ENCODE measurements around the gene SRRM2. TPM values are rescaled to one million over a fixed set of nuclear protein-coding genes. Genes with fewer than 3 reads are reported as not detected.

SRRM2 gene
- total and polyA plus RNA-seq, 9 donors: 103 to 610 (median 507) TPM

GRCh38 chr16:2787961-2788360 is 35.5 kb downstream of the SRRM2 start:
- peaks cover 72% of the 10 kb centered on the region for H3K27me3 ChIP-seq (ENCODE audit: control insufficient read depth, insufficient read depth, low read length)
- no peak overlapping the region for H3K4me3 ChIP-seq (ENCODE audit: low read length)
- no peaks in the 10 kb centered on the region for H3K36me3 ChIP-seq (ENCODE audit: control insufficient read depth, insufficient read depth, low read length)
- H3K9me3 ChIP-seq (replicated peaks; ENCODE audit: control insufficient read depth, low read depth, low read length): no peaks in the 10 kb centered on the region
- WGBS (ENCODE audit: insufficient coverage): 23% methylated on average over 7 of the region's 7 CpGs
- no peak for DNase-seq
- H3K4me1 ChIP-seq (ENCODE audit: control insufficient read depth, insufficient read depth, low read length): no peaks in the 10 kb centered on the region
- no peak overlapping the region for H3K27ac ChIP-seq (ENCODE audit: low read length)

- no CpG with 5 or more reads among the region's 5 CpGs for WGBS (ENCODE audit: insufficient coverage)
- Histone ChIP-seq H3K36me3 (ENCODE audit: control insufficient read depth, insufficient read depth, low read length) (no peaks in the 10 kb centered on the region), H3K27me3 (ENCODE audit: control insufficient read depth, insufficient read depth, low read length) (peaks cover 47% of the 10 kb centered on the region), H3K27ac (ENCODE audit: low read length) (no peak overlapping the region), H3K4me3 (ENCODE audit: low read length) (no peak overlapping the region), H3K9me3 (replicated peaks; ENCODE audit: control insufficient read depth, low read depth, low read length) (no peaks in the 10 kb centered on the region), H3K4me1 (ENCODE audit: control insufficient read depth, insufficient read depth, low read length) (no peaks in the 10 kb centered on the region)
- DNase-seq: no peak
These were observed 38.2 kb downstream of the SRRM2 start for GRCh38 chr16:2790631-2791030.

GRCh38 chr16:2791174-2791573 is 38.7 kb downstream of the SRRM2 start:
- 71% methylated on average over 5 of the region's 8 CpGs for WGBS (ENCODE audit: insufficient coverage)
- no peaks in the 10 kb centered on the region for H3K9me3 ChIP-seq (replicated peaks; ENCODE audit: control insufficient read depth, low read depth, low read length)
- DNase-seq: no peak
- no peaks in the 10 kb centered on the region for H3K36me3 ChIP-seq (ENCODE audit: control insufficient read depth, insufficient read depth, low read length)
- H3K27me3 ChIP-seq (ENCODE audit: control insufficient read depth, insufficient read depth, low read length): peaks cover 44% of the 10 kb centered on the region
- no peak overlapping the region for H3K27ac ChIP-seq (ENCODE audit: low read length)
- no peak overlapping the region for H3K4me3 ChIP-seq (ENCODE audit: low read length)
- H3K4me1 ChIP-seq (ENCODE audit: control insufficient read depth, insufficient read depth, low read length): no peaks in the 10 kb centered on the region

GRCh38 chr16:2792940-2793339 is 40.5 kb downstream of the SRRM2 start:
- WGBS (ENCODE audit: insufficient coverage): no CpG with 5 or more reads among the region's 10 CpGs
- Histone ChIP-seq H3K4me1 (ENCODE audit: control insufficient read depth, insufficient read depth, low read length) (no peaks in the 10 kb centered on the region), H3K9me3 (replicated peaks; ENCODE audit: control insufficient read depth, low read depth, low read length) (no peaks in the 10 kb centered on the region), H3K27me3 (ENCODE audit: control insufficient read depth, insufficient read depth, low read length) (peaks cover 33% of the 10 kb centered on the region), H3K4me3 (ENCODE audit: low read length) (no peak overlapping the region), H3K36me3 (ENCODE audit: control insufficient read depth, insufficient read depth, low read length) (no peaks in the 10 kb centered on the region), H3K27ac (ENCODE audit: low read length) (no peak overlapping the region)
- no peak for DNase-seq

- 40% methylated on average over 2 of the region's 7 CpGs for WGBS (ENCODE audit: insufficient coverage)
- no peaks in the 10 kb centered on the region for H3K4me1 ChIP-seq (ENCODE audit: control insufficient read depth, insufficient read depth, low read length)
- peaks cover 16% of the 10 kb centered on the region for H3K27me3 ChIP-seq (ENCODE audit: control insufficient read depth, insufficient read depth, low read length)
- no peak overlapping the region for H3K27ac ChIP-seq (ENCODE audit: low read length)
- H3K36me3 ChIP-seq (ENCODE audit: control insufficient read depth, insufficient read depth, low read length): no peaks in the 10 kb centered on the region
- H3K4me3 ChIP-seq (ENCODE audit: low read length): no peak overlapping the region
- no peak for DNase-seq
- H3K9me3 ChIP-seq (replicated peaks; ENCODE audit: control insufficient read depth, low read depth, low read length): no peaks in the 10 kb centered on the region
These were observed 43.1 kb downstream of the SRRM2 start for GRCh38 chr16:2795395-2796143.

DNA sequence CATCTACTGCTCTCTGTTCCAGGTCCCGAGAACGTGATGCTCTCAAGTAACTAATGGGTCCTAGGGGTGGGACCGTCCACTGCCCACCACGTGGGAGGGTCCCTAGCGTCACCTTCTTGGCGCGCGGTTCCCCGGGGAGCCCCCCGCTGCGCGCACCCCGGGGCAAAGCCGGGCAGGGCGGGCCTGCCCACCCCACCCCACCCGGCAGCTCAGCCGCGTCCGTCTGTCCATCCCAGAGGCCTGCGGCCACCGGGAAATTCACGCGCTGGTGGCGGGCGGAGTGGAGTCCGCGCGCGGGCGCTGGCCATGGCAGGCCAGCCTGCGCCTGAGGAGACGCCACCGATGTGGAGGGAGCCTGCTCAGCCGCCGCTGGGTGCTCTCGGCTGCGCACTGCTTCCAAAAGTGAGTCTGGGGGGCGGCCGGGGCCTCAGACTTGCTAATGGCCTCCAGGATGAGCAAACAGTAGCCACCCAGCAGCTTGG is 46.3 kb downstream of the SRRM2 start:
- Histone ChIP-seq H3K4me1 (ENCODE audit: control insufficient read depth, insufficient read depth, low read length) (no peaks in the 10 kb centered on the region), H3K27me3 (ENCODE audit: control insufficient read depth, insufficient read depth, low read length) (peaks cover 6% of the 10 kb centered on the region), H3K36me3 (ENCODE audit: control insufficient read depth, insufficient read depth, low read length) (no peaks in the 10 kb centered on the region), H3K4me3 (ENCODE audit: low read length) (no peak overlapping the region), H3K9me3 (replicated peaks; ENCODE audit: control insufficient read depth, low read depth, low read length) (peaks cover 1% of the 10 kb centered on the region), H3K27ac (ENCODE audit: low read length) (no peak overlapping the region)
- WGBS (ENCODE audit: insufficient coverage): 77% methylated on average over 39 of the region's 39 CpGs
- no peak for DNase-seq

- Histone ChIP-seq H3K4me3 (ENCODE audit: low read length) (no peak overlapping the region), H3K27me3 (ENCODE audit: control insufficient read depth, insufficient read depth, low read length) (peaks cover 6% of the 10 kb centered on the region), H3K4me1 (ENCODE audit: control insufficient read depth, insufficient read depth, low read length) (no peaks in the 10 kb centered on the region), H3K9me3 (replicated peaks; ENCODE audit: control insufficient read depth, low read depth, low read length) (peaks cover 7% of the 10 kb centered on the region), H3K36me3 (ENCODE audit: control insufficient read depth, insufficient read depth, low read length) (no peaks in the 10 kb centered on the region), H3K27ac (ENCODE audit: low read length) (no peak overlapping the region)
- no peak for DNase-seq
- WGBS (ENCODE audit: insufficient coverage): 67% methylated on average over 11 of the region's 21 CpGs
These were observed 46.9 kb downstream of the SRRM2 start for GRCh38 chr16:2799205-2799858.

DNA sequence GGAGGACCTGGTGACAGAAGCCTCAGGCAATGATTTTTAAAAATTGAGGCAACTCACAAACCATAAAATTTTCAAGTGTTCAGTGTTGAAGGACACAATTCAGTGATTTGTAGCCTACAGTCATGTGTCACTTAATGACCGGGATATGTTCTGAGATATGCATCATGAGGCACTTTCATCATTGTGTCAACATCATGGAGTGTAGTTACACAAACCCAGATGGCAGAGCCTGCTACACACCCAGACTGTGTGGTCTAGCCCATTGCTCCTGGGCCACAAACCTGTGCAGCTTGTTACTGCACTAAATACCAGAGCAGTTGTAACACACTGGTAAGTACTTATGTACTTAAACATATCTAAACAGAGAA is 47.4 kb downstream of the SRRM2 start:
- H3K27me3 ChIP-seq (ENCODE audit: control insufficient read depth, insufficient read depth, low read length): peaks cover 6% of the 10 kb centered on the region
- no peak for DNase-seq
- 20% methylated on average over 1 of the region's 1 CpG for WGBS (ENCODE audit: insufficient coverage)
- H3K9me3 ChIP-seq (replicated peaks; ENCODE audit: control insufficient read depth, low read depth, low read length): peaks cover 9% of the 10 kb centered on the region
- no peak overlapping the region for H3K27ac ChIP-seq (ENCODE audit: low read length)
- no peaks in the 10 kb centered on the region for H3K4me1 ChIP-seq (ENCODE audit: control insufficient read depth, insufficient read depth, low read length)
- no peaks in the 10 kb centered on the region for H3K36me3 ChIP-seq (ENCODE audit: control insufficient read depth, insufficient read depth, low read length)
- no peak overlapping the region for H3K4me3 ChIP-seq (ENCODE audit: low read length)

GRCh38 chr16:2803545-2804195 is 51.2 kb downstream of the SRRM2 start:
- Histone ChIP-seq H3K4me1 (ENCODE audit: control insufficient read depth, insufficient read depth, low read length) (no peaks in the 10 kb centered on the region), H3K9me3 (replicated peaks; ENCODE audit: control insufficient read depth, low read depth, low read length) (peaks cover 9% of the 10 kb centered on the region), H3K36me3 (ENCODE audit: control insufficient read depth, insufficient read depth, low read length) (no peaks in the 10 kb centered on the region), H3K27me3 (ENCODE audit: control insufficient read depth, insufficient read depth, low read length) (peaks cover 11% of the 10 kb centered on the region), H3K4me3 (ENCODE audit: low read length) (no peak overlapping the region), H3K27ac (ENCODE audit: low read length) (no peak overlapping the region)
- no peak for DNase-seq
- no CpG with 5 or more reads among the region's 3 CpGs for WGBS (ENCODE audit: insufficient coverage)

DNA sequence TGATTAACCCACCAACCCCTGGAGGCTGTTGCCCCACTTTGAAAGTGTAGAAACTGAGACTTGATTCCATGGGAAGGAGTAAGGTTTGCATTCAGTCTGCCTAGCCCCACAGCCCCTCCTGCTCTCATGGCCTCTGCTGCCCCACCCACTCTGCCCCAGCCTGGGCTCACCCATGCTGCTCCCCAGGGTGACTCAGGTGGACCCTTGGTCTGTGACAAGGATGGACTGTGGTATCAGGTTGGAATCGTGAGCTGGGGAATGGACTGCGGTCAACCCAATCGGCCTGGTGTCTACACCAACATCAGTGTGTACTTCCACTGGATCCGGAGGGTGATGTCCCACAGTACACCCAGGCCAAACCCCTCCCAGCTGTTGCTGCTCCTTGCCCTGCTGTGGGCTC is 52.3 kb downstream of the SRRM2 start:
- no peaks in the 10 kb centered on the region for H3K36me3 ChIP-seq (ENCODE audit: control insufficient read depth, insufficient read depth, low read length)
- WGBS (ENCODE audit: insufficient coverage): no CpG with 5 or more reads among the region's 4 CpGs
- DNase-seq: no peak
- H3K9me3 ChIP-seq (replicated peaks; ENCODE audit: control insufficient read depth, low read depth, low read length): peaks cover 9% of the 10 kb centered on the region
- no peak overlapping the region for H3K4me3 ChIP-seq (ENCODE audit: low read length)
- no peak overlapping the region for H3K27ac ChIP-seq (ENCODE audit: low read length)
- peaks cover 9% of the 10 kb centered on the region for H3K27me3 ChIP-seq (ENCODE audit: control insufficient read depth, insufficient read depth, low read length)
- no peaks in the 10 kb centered on the region for H3K4me1 ChIP-seq (ENCODE audit: control insufficient read depth, insufficient read depth, low read length)
